GM21447 (cell line): ENCODE measurements around the gene SMIM12.

Experiments used
- ATAC-seq: cut with Tn5 transposase; IDR thresholded peaks from one replicate; pipeline ENCODE4 v1.9.1; 2021; ENCODE audit not compliant: unreplicated experiment

Gene SMIM12

GRCh38 chr1:34859446-34860200 lies at the start of gene SMIM12:
SMIM12 (minus strand) TSS chr1:34859749; CDS start chr1:34855977, 3,772 bp downstream.
- ATAC-seq, result peak; percentile 95

GRCh38 chr1:34908369-34908768 lies 48.8 kb upstream of the SMIM12 start:
- no peak for ATAC-seq

- no peak for ATAC-seq
Observed at GRCh38 chr1:34907487-34908090, 48.0 kb upstream of the SMIM12 start.

GRCh38 chr1:34906756-34907155 lies 47.2 kb upstream of the SMIM12 start:
- ATAC-seq, result no peak

GRCh38 chr1:34906222-34906621 lies 46.7 kb upstream of the SMIM12 start:
- ATAC-seq, result no peak

- no peak for ATAC-seq
Observed at GRCh38 chr1:34905098-34905459, 45.5 kb upstream of the SMIM12 start.

- ATAC-seq, result no peak
Observed at GRCh38 chr1:34904236-34905097, 44.9 kb upstream of the SMIM12 start.

- no peak for ATAC-seq
Observed at GRCh38 chr1:34901919-34902318, 42.4 kb upstream of the SMIM12 start.

- ATAC-seq, result no peak
Observed at GRCh38 chr1:34900775-34901502, 41.4 kb upstream of the SMIM12 start.

- no peak for ATAC-seq
Observed at GRCh38 chr1:34899906-34900305, 40.4 kb upstream of the SMIM12 start.

GRCh38 chr1:34899471-34899870 lies 39.9 kb upstream of the SMIM12 start:
- no peak for ATAC-seq

GRCh38 chr1:34898330-34898761 lies 38.8 kb upstream of the SMIM12 start:
- ATAC-seq, result no peak

- no peak for ATAC-seq
Observed at GRCh38 chr1:34896612-34897011, 37.1 kb upstream of the SMIM12 start.

- ATAC-seq, result no peak
Observed at GRCh38 chr1:34889705-34890104, 30.2 kb upstream of the SMIM12 start.

- ATAC-seq, result no peak
Observed at GRCh38 chr1:34887593-34887992, 28.0 kb upstream of the SMIM12 start.

- ATAC-seq, result no peak
Observed at GRCh38 chr1:34885405-34886247, 26.1 kb upstream of the SMIM12 start.

- ATAC-seq, result no peak
Observed at GRCh38 chr1:34884961-34885360, 25.4 kb upstream of the SMIM12 start.

GRCh38 chr1:34884536-34884935 lies 25.0 kb upstream of the SMIM12 start:
- no peak for ATAC-seq

- ATAC-seq, result no peak
Observed at GRCh38 chr1:34879230-34879629, 19.7 kb upstream of the SMIM12 start.

GRCh38 chr1:34876406-34876805 lies 16.9 kb upstream of the SMIM12 start:
- ATAC-seq, result no peak
